Activated T-helper 1 cell treated with anti-CD3 and anti-CD28 coated beads, Interleukin-2, amount 50 U/mL, for 16 hours (primary cell): ENCODE data around the gene ELMO1.

Source experiments
- DNase-seq, 2 donors: peaks; one replicate each; pipeline ENCODE4 v3.0.0-alpha.2; 2020; ENCODE audit warnings: low read depth in 1 of 2, low spot score in 1 of 2

Gene ELMO1

GRCh38 chr7:36814311-36814710 is 634.4 kb downstream of the ELMO1 start:
- no peak for DNase-seq

- no peak for DNase-seq
Observed at GRCh38 chr7:36811807-36812206, 636.9 kb downstream of the ELMO1 start.

GRCh38 chr7:36810489-36810888 is 638.2 kb downstream of the ELMO1 start:
- no peak for DNase-seq

GRCh38 chr7:36810032-36810431 is 638.6 kb downstream of the ELMO1 start:
- no peak for DNase-seq

GRCh38 chr7:36809510-36809909 is 639.2 kb downstream of the ELMO1 start:
- no peak for DNase-seq

GRCh38 chr7:36809086-36809485 is 639.6 kb downstream of the ELMO1 start:
- no peak for DNase-seq

GRCh38 chr7:36806891-36807290 is 641.8 kb downstream of the ELMO1 start:
- DNase-seq = no peak
